AG04450 (cell line): Measurements from ENCODE around the gene ATXN10. TPM values are rescaled to one million over a fixed set of nuclear protein-coding genes. Genes with fewer than 3 reads are reported as not detected.

Experiments used
- CTCF ChIA-PET: fragments of 300-600, 350-600 bp; formaldehyde crosslinking; extraction: SDS; loops from one replicate; lab custom pipeline; 2022; ENCODE audit warnings: antibody characterized with exemption, inconsistent platforms; lab: Charles Lee
- POLR2A ChIA-PET: fragments of 350-600 bp; formaldehyde crosslinking; extraction: SDS; loops from one replicate; lab custom pipeline; 2021; ENCODE audit warnings: antibody characterized with exemption, inconsistent platforms; lab: Yijun Ruan, JAX
- DNase-seq: peaks from one replicate; pipeline ENCODE4 v3.0.0-alpha.2; 2011; ENCODE audit warnings: low read depth, low spot score
- H3K27ac ChIP-seq: one replicate; pipeline ENCODE4 v1.5.1; 2012; ENCODE audit warnings: low read depth, low read length, control low read depth
- H3K27me3 ChIP-seq: one replicate; pipeline ENCODE4 v1.6.0; 2012; ENCODE audit warnings: low read length; ENCODE audit not compliant: control insufficient read depth, insufficient read depth
- H3K4me3 ChIP-seq: 2 replicates; pipeline ENCODE4 v1.5.1; 2011; ENCODE audit warnings: mild to moderate bottlenecking, low read depth, low read length, control low read depth
- H3K9me3 ChIP-seq: 2 replicates; pipeline ENCODE4 v1.5.1; 2012; ENCODE audit warnings: low read length; ENCODE audit not compliant: control insufficient read depth, insufficient read depth
- CTCF ChIP-seq: IDR thresholded peaks from 2 replicates; pipeline ENCODE4 v1.5.1; 2011; ENCODE audit warnings: low read depth, low read length, control low read depth, inconsistent platforms
- polyA plus RNA-seq: library from polyadenylated mRNA; depleted of rRNA; stranded (reverse); fragments of >200 nt; gene quantifications from 2 replicates; pipeline ENCODE4 v1.2.3, GENCODE V29; 2011

The ATXN10 gene
- polyA plus RNA-seq, 1 experiment: 521 TPM

DNA sequence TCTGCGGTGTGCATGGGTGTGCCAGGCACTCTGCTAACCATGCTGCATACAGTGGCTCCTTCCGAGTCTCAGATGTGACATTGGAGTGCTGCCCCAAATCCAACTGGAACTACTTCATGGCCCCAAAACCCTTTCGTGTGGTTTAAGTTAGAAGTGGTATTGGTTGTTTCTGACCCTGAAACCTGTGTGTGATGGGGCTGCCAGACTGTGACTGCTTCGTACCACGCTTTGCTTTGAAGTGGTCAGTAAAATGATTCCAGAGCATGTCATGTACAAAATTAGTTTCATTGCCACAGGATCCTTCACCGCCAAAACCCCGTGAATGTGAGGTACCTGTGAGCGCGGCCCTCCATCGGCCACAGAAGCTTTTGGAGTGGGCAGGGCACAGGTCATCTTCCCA, 163.2 kb downstream of the ATXN10 start:
- TF ChIP-seq CTCF: no peak
- CTCF ChIA-PET: no interaction called here
- POLR2A ChIA-PET: no interaction called here
- no peak overlapping the region for H3K27ac ChIP-seq
- DNase-seq: no peak
- no peaks in the 10 kb centered on the region for H3K9me3 ChIP-seq
- no peak overlapping the region for H3K4me3 ChIP-seq
- no peaks in the 10 kb centered on the region for H3K27me3 ChIP-seq

DNA sequence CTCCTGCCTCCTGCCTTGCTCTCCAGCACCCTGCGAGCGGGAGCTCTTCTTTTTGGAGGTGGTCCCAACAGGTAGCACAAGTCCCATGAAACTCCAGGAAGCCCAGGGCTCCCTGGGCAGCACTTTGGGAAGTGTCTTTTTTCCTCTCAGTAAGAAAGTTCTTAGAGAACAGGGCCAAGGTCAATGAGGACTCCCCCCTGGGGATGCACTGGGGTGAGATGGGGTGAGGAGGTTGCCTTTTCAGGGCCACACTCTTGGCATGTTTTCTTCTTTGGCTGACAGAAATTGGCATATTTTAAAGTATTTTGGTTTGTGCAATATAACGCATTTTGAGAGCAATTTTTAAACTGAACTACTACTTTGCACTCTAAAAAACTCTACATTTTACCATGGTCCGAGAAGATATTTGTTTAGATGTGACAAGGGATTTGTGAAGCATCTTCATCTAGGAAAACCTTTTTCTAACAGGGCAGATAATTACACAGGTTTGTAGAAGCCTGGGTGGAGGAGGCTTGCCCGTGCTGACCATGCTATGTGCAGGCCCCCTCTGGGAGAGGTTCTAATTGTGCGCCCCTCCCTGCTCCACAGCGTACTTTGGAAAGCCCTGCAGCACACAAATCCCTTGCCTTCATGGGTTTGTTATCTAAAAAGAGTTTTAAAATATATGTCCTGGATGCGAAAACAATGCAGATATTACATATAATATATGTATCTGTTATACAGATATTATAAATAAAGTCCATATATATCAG, 165.0 kb downstream of the ATXN10 start:
- TF ChIP-seq CTCF: no peak
- CTCF ChIA-PET: interaction anchor here (0.6 kb wide), 1 partner anchor 28 kb away, joined by 3 read pairs; no protein-coding TSS in a partner anchor
- no peaks in the 10 kb centered on the region for H3K27me3 ChIP-seq
- POLR2A ChIA-PET: no interaction called here
- H3K27ac ChIP-seq: no peak overlapping the region
- H3K4me3 ChIP-seq: no peak overlapping the region
- no peaks in the 10 kb centered on the region for H3K9me3 ChIP-seq
- DNase-seq: no peak

- Histone ChIP-seq H3K4me3 (no peak overlapping the region), H3K27me3 (no peaks in the 10 kb centered on the region), H3K9me3 (no peaks in the 10 kb centered on the region), H3K27ac (no peak overlapping the region)
- no peak for TF ChIP-seq CTCF
- ChIA-PET POLR2A (no interaction called here), CTCF (interaction anchor here (0.6 kb wide), 1 partner anchor 27 kb away, joined by 3 read pairs; no protein-coding TSS in a partner anchor)
- DNase-seq: no peak
Measured at GRCh38 chr22:45837508-45837907, 165.9 kb downstream of the ATXN10 start.

- no peak for DNase-seq
- no peaks in the 10 kb centered on the region for H3K27me3 ChIP-seq
- H3K27ac ChIP-seq: no peak overlapping the region
- POLR2A ChIA-PET: no interaction called here
- TF ChIP-seq CTCF: no peak
- H3K4me3 ChIP-seq: no peak overlapping the region
- CTCF ChIA-PET: no interaction called here
- no peaks in the 10 kb centered on the region for H3K9me3 ChIP-seq
Measured at GRCh38 chr22:45838305-45838887, 166.8 kb downstream of the ATXN10 start.

DNA sequence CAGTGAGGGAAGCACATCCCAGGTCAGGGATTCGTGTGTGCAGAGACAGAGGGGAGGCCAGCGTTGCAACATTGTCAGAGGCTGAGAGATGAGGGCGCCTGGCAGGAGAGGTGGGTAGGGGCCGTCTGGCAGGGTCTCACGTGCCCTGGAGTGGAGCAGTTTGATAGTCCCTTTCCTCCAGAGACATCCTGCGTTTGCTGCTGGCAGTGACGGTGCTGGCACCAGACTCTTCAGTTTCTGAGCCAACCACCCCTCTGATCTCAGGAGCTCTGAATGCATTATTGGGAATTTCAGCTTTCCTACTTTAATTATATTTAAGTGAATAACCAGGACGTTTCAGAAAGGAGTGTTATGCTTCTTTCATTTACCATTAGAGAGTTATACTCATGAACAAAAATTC, 168.8 kb downstream of the ATXN10 start:
- TF ChIP-seq CTCF: no peak
- Histone ChIP-seq H3K27me3 (no peaks in the 10 kb centered on the region), H3K9me3 (no peaks in the 10 kb centered on the region), H3K4me3 (no peak overlapping the region), H3K27ac (no peak overlapping the region)
- ChIA-PET CTCF (no interaction called here), POLR2A (no interaction called here)
- no peak for DNase-seq
